HepG2 (cell line): ENCODE results near the gene CCN2. TPM values are rescaled to one million over a fixed set of nuclear protein-coding genes. Genes with fewer than 3 reads are reported as not detected.

Source experiments
- AHR ChIP-seq: IDR thresholded peaks from 2 replicates; pipeline ENCODE4 v1.6.1; 2018; ENCODE audit warnings: missing genetic modification reagents, missing compliant biosample characterization
- ATF3 ChIP-seq: sonication (generic); formaldehyde crosslinking; IDR thresholded peaks from 2 replicates; pipeline ENCODE4 v1.4.0; 2020; ENCODE audit warnings: missing genetic modification reagents
- CREM ChIP-seq, 2 experiments: sonication (generic) in 1 of 2; formaldehyde crosslinking in 1 of 2; IDR thresholded peaks; 2 replicates each; pipeline versions ENCODE4 v1.4.0 to v1.6.1; 2016 to 2020; ENCODE audit warnings: antibody characterized with exemption in 1 of 2, mild to moderate bottlenecking in 1 of 2, missing genetic modification reagents in 1 of 2
- DBP ChIP-seq: sonication (generic); formaldehyde crosslinking; IDR thresholded peaks from 2 replicates; pipeline ENCODE4 v1.4.0; 2020; ENCODE audit warnings: missing genetic modification reagents; ENCODE audit errors: not compliant biosample characterization
- HMGA1 ChIP-seq: sonication (generic); formaldehyde crosslinking; conservative IDR thresholded peaks from 2 replicates; pipeline ENCODE4 v1.4.0; 2020; ENCODE audit warnings: missing genetic modification reagents
- HNRNPH1 ChIP-seq: fragments of 200-400 bp; formaldehyde crosslinking; optimal IDR thresholded peaks from 2 replicates; pipeline ENCODE3; 2017; ENCODE audit warnings: mild to moderate bottlenecking, low read depth, low read length
- HNRNPK ChIP-seq: fragments of 200-400 bp; formaldehyde crosslinking; IDR thresholded peaks from 2 replicates; pipeline ENCODE4 v1.6.1; 2018; ENCODE audit warnings: low read length, low read depth, moderate library complexity, mild to moderate bottlenecking; ENCODE audit not compliant: poor library complexity, severe bottlenecking
- IRX3 ChIP-seq: sonication (generic); formaldehyde crosslinking; IDR thresholded peaks from 2 replicates; pipeline ENCODE4 v1.8.1; 2023; ENCODE audit warnings: mild to moderate bottlenecking, low read depth, missing genetic modification reagents, borderline replicate concordance
- JUN ChIP-seq: sonication (generic); formaldehyde crosslinking; IDR thresholded peaks from 2 replicates; pipeline ENCODE4 v1.4.0; 2020; ENCODE audit warnings: mild to moderate bottlenecking, missing genetic modification reagents
- KLF13 ChIP-seq: sonication (generic); formaldehyde crosslinking; IDR thresholded peaks from 2 replicates; pipeline ENCODE4 v1.4.0; 2020; ENCODE audit warnings: mild to moderate bottlenecking, missing genetic modification reagents
- MEIS1 ChIP-seq: sonication (generic); formaldehyde crosslinking; IDR thresholded peaks from 2 replicates; pipeline ENCODE4 v1.9.0; 2021; ENCODE audit warnings: mild to moderate bottlenecking, missing genetic modification reagents, moderate library complexity, borderline replicate concordance
- MZF1 ChIP-seq: sonication (generic); formaldehyde crosslinking; IDR thresholded peaks from 2 replicates; pipeline ENCODE4 v1.8.1; 2023; ENCODE audit warnings: mild to moderate bottlenecking, missing genetic modification reagents, borderline replicate concordance
- NR2F1 ChIP-seq, 2 experiments: fragments of 450-650 bp in 1 of 2; formaldehyde crosslinking in 1 of 2; IDR thresholded peaks; 2 replicates each; pipeline versions ENCODE4 v1.5.0 to v1.6.1; 2016 to 2020; ENCODE audit warnings: mild to moderate bottlenecking in 1 of 2, missing compliant biosample characterization in 1 of 2, missing genetic modification reagents in 1 of 2, moderate library complexity in 1 of 2
- SMAD3 ChIP-seq: sonication (generic); formaldehyde crosslinking; IDR thresholded peaks from 2 replicates; pipeline ENCODE4 v1.4.0; 2020; ENCODE audit warnings: missing genetic modification reagents
- SOX6 ChIP-seq, 2 experiments: fragments of 450-650 bp in 1 of 2; sonication (generic) in 1 of 2; formaldehyde crosslinking in 1 of 2; IDR thresholded peaks; 2 replicates each; pipeline versions ENCODE4 v1.4.0 to v1.6.1; 2017 to 2020; ENCODE audit warnings: antibody characterized with exemption in 1 of 2, mild to moderate bottlenecking in 1 of 2, missing genetic modification reagents in 1 of 2
- ZBTB3 ChIP-seq: sonication (generic); formaldehyde crosslinking; IDR thresholded peaks from 2 replicates; pipeline ENCODE4 v1.4.0; 2020; ENCODE audit warnings: low read depth, mild to moderate bottlenecking, moderate library complexity, missing genetic modification reagents, borderline replicate concordance
- ZNF329 ChIP-seq: sonication (generic); formaldehyde crosslinking; IDR thresholded peaks from 2 replicates; pipeline ENCODE4 v1.9.0; 2021; ENCODE audit warnings: low read depth, mild to moderate bottlenecking, missing genetic modification reagents
- ZNF367 ChIP-seq: sonication (generic); formaldehyde crosslinking; IDR thresholded peaks from 2 replicates; pipeline ENCODE4 v1.4.0; 2020; ENCODE audit warnings: missing genetic modification reagents, borderline replicate concordance
- ZNF674 ChIP-seq: sonication (generic); formaldehyde crosslinking; IDR thresholded peaks from 2 replicates; pipeline ENCODE4 v1.5.0; 2020; ENCODE audit warnings: low read depth, mild to moderate bottlenecking, missing genetic modification reagents
- ZNF724P ChIP-seq: sonication (generic); formaldehyde crosslinking; IDR thresholded peaks from 2 replicates; pipeline ENCODE4 v1.8.0; 2022; ENCODE audit warnings: missing genetic modification reagents, borderline replicate concordance
- ZSCAN29 ChIP-seq: sonication (generic); formaldehyde crosslinking; conservative IDR thresholded peaks from 2 replicates; pipeline ENCODE4 v1.4.0; 2020; ENCODE audit warnings: mild to moderate bottlenecking, missing genetic modification reagents
- polyA plus RNA-seq, 8 experiments: library from polyadenylated mRNA; depleted of rRNA in 3 of 8; stranded (reverse) in 7 of 8; unstranded in 1 of 8; fragments of >200 nt; fragmentation: Illumina TruSeq in 4 of 8; extraction: Trizol in 4 of 8; gene quantifications; 2 replicates each; pipeline versions ENCODE4 v1.2.1 to v1.2.3, GENCODE V29; 2011 to 2016; ENCODE audit warnings: low read depth in 4 of 8, missing spikeins in 1 of 8, mixed read lengths in 1 of 8; ENCODE audit not compliant: insufficient read depth in 1 of 8
- total RNA-seq, 5 experiments: library from RNA; depleted of rRNA; stranded (reverse); fragments of >200 nt; fragmentation: Illumina TruSeq; extraction: Trizol; gene quantifications; 2 replicates each; pipeline ENCODE4 v1.2.3, GENCODE V29; 2016; ENCODE audit warnings: low read depth in 1 of 5

CCN2 gene
- total and polyA plus RNA-seq, 2 of the 13 experiments (the other 11 are each of a cell fraction or from before 2014, with no cell fraction given), result 34.7 to 316 TPM

DNA sequence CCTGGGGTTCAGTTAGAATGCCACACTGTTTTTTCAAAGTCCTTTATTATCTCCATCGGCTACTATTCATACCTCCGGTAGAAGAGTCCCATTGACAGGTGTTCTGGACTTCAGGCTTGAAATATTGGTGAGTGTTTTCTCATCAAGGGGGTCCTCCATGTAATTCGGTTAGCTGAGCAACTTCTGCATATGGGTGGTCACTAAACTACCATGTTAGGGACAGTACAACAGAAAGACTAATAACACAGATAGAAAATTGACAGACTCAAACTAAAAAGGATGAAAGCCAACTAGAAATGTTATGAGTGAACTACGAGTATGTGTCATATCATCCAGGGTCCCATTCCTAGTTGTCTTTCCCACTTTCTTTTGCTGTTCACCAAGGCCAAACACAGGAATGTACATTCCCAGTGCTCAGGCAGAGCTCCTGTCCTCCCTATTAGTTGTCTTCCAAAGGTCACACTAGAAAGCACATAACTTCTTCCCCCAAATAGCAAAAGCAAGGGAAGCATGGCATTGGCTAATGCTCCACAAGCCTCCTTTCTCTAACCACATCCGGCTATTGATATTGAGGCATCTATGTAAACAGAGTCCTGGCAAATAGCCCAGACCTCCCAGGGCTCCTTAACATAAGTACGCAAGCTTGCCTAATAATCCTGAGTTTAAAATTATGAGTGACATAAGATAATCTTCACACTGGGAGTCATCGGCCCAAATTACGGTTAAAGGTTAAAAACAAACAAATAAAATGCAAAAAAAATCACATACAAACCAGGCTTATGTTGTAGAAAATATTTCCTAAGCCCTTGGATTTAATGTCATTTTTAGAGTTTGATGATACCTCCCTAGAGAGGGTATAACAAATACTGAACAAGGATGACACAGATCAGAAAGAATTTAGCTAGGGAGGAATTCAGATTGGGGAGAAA, 13.2 kb downstream of the CCN2 start (continued):
- peak; percentile 99 for TF ChIP-seq SMAD3 (CRISPR knock-in tag)
- TF ChIP-seq HNRNPH1, result no peak
- TF ChIP-seq HNRNPK, result no peak
- no peak for TF ChIP-seq MZF1
- no peak for TF ChIP-seq ZNF367 (CRISPR knock-in tag)
- TF ChIP-seq NR2F1 (CRISPR knock-in tag; IDR thresholded peaks at IDR 0.05), result peak; percentile 76 to 77
- no peak for TF ChIP-seq ZBTB3 (CRISPR knock-in tag)
- TF ChIP-seq KLF13 (CRISPR knock-in tag), result no peak
- peak; percentile 57; the same call in 1 of the 2 replicates for TF ChIP-seq ZNF724P (CRISPR knock-in tag)
- peak; percentile 72; the same call in 1 of the 2 replicates for TF ChIP-seq JUN (CRISPR knock-in tag)
- peak; percentile 86 for TF ChIP-seq CREM (IDR thresholded peaks at IDR 0.05)
- no peak for TF ChIP-seq CREM (CRISPR knock-in tag; IDR thresholded peaks at IDR 0.05)
- no peak for TF ChIP-seq AHR (CRISPR knock-in tag)
- TF ChIP-seq MEIS1, result no peak
- TF ChIP-seq DBP (CRISPR knock-in tag), result no peak
- no peak for TF ChIP-seq SOX6 (IDR thresholded peaks at IDR 0.05)
- peak; percentile 97 for TF ChIP-seq SOX6 (CRISPR knock-in tag; IDR thresholded peaks at IDR 0.05)
- peak; percentile 76; the same call in 1 of the 2 replicates for TF ChIP-seq ZSCAN29
- no peak for TF ChIP-seq IRX3 (CRISPR knock-in tag)
- TF ChIP-seq ZNF329, result peak; percentile 77; the same call in 1 of the 2 replicates
- TF ChIP-seq ATF3 (CRISPR knock-in tag), result no peak
- TF ChIP-seq ZNF674 (CRISPR knock-in tag), result no peak
- no peak for TF ChIP-seq HMGA1 (CRISPR knock-in tag)
